Hepatocyte (in vitro differentiated cells): ENCODE measurements around the gene OSBP2.

Experiments used
- EZH2 ChIP-seq: fragments of 200-600 bp; sonication (generic); IDR thresholded peaks from 2 replicates; pipeline ENCODE4 v1.6.1; 2016; ENCODE audit warnings: antibody characterized with exemption, mild to moderate bottlenecking, borderline replicate concordance
- EZH2phosphoT487 ChIP-seq: fragments of 200-600 bp; sonication (generic); IDR thresholded peaks from one replicate; pipeline ENCODE4 v1.6.1; 2018; ENCODE audit warnings: antibody characterized with exemption, mild to moderate bottlenecking, low read depth, moderate library complexity; ENCODE audit not compliant: unreplicated experiment, severe bottlenecking
- TF ChIP-seq, protein P1 (sequence below): fragments of 200-600 bp; sonication (generic); IDR thresholded peaks from 2 replicates; pipeline ENCODE4 v1.5.1; 2016; ENCODE audit warnings: antibody characterized with exemption, mild to moderate bottlenecking; ENCODE audit not compliant: poor library complexity

DNA sequence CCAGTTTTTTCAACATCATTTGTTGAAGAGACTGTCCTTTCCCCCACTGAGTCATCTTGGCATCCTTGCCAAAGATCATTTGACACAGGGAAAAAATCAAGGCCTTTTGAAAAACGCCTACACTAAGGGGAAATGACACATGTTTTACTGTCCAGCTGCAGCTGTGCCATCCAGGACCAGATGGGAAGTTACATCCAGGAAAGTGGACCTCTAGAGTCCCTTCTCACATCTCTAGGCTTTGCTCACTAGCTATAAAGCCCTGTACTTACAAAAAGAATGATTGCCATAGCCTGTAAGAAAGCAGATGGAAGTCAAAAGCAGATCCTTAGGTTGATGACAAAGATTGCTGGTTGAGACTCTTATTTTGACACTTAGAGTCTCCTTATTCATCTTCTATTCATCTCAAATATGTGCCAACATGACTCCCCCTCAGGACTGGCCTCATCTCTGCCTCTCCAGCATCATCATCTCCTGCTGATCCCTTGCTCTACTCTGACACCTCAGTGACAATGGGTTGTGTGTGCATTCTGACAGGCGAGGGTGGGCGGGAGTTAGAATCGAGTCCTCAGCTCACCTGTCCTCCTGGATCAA, 22.8 kb downstream of the OSBP2 start:
- TF ChIP-seq, protein P1, sequence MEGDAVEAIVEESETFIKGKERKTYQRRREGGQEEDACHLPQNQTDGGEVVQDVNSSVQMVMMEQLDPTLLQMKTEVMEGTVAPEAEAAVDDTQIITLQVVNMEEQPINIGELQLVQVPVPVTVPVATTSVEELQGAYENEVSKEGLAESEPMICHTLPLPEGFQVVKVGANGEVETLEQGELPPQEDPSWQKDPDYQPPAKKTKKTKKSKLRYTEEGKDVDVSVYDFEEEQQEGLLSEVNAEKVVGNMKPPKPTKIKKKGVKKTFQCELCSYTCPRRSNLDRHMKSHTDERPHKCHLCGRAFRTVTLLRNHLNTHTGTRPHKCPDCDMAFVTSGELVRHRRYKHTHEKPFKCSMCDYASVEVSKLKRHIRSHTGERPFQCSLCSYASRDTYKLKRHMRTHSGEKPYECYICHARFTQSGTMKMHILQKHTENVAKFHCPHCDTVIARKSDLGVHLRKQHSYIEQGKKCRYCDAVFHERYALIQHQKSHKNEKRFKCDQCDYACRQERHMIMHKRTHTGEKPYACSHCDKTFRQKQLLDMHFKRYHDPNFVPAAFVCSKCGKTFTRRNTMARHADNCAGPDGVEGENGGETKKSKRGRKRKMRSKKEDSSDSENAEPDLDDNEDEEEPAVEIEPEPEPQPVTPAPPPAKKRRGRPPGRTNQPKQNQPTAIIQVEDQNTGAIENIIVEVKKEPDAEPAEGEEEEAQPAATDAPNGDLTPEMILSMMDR = no peak
- TF ChIP-seq EZH2phosphoT487 (no peak), EZH2 (no peak)
